ENCODE measurements around the gene MED16.
"Not testable (repeated sequence)": the region's sequence is repeated elsewhere in the genome, so short reads cannot be mapped to it uniquely, and the experiment has no call there.

Gene MED16

GRCh38 chr19:907183-907853 is 14.3 kb upstream of the MED16 start:
- no peak for DNase-seq (ENCODE audit: low spot score)

DNA sequence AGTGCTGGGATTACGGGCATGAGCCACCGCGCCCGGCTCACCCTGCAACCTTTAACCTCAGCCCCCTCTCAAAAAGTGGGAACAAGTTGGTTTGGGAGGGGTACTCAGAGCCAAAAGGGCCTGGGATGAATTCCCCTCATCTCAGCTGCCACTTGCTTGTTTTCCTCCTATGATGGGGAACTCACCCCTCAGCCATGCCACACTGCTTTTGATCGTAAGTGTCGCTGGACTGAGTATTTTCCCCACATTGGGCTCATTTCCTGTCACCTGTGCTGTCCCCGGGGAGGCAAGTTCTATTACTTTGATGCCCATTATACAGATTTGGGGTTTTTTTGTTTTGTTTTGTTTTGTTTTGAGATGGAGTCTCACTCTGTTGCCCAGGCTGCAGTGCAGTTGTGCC is 13.5 kb upstream of the MED16 start:
- no peak for DNase-seq (ENCODE audit: low spot score)

DNA sequence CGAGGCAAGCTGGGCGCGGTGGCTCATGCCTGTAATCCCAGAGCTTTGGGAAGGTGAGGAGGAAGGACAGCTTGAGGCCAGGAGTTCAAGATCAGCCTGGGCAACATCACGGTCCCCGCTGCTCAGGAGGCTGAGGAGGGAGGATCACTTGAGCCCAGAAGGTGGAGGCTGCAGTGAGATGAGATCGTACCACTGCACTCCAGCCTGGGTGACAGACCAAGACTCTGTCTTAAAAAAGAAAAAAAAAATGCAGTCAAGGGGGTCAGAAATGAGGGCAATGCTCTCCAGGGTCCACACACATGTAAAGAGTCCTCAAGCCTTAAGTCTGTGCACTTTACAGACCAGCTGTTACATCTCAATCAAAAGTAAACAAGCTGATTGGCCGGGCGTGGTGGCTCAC is 11.6 kb upstream of the MED16 start:
- DNase-seq (ENCODE audit: low spot score), result no peak

DNA sequence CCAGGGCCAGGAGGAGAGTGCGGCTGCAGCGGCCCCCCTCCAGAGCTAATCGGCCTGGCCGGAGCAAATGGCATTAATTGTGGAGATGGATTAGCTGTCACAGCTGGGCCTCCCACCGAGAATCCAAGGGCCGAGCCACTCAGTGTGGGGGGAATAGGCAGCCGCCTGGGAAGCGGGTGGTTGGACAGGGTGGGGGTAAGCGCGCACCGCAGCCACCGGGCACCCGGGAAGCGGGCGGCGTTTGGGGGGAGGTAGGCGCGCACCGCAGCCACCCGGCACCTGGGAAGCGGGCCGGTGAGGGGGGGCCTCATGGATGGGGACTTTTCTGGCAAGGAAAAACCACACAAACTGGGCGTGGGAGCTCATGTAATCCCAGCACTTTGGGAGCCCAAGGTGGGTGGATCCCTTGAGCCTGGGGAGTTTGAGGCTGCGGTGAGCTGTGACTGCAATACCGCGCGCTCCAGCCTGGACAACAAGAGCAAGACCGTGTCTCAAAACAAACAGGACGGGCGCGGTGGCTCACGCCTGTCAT is 10.3 kb upstream of the MED16 start:
- peak; percentile 80 for DNase-seq (ENCODE audit: low spot score)

DNA sequence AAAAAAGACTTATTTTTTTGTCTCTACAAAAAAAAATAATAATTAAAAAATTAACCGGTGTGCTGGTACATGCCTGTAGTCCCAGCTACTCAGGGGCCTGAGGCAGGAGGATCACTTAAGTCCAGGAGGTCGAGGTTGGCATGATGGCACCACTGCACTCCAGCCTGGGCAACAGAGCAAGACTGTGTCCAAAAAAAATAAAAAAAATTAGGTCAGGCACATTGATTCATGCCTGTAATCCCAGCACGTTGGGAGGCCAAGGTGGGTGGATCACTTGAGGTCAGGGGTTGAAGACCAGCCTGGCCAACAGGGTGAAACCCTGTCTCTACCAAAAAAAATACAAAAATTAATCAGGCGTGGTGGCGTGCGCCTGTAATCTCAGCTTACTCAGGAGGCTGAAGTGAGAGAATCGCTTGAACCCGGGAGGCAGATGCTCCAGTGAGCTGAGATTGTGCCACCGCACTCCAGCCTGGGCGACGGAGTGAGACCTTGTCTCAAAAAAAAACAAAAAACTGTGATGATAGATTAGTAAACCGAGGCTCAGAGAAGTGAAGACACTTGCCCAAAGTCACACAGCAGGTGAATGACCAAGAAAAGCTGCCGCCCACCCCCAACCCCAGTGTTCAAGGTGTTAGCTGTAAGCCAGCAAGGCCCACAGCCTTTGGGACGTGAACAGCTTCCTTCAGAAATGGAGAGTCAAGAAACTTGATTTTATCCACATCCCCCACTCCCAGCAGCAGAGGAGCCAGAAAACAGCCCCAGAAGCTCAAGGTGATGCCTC is 9.6 kb upstream of the MED16 start:
- DNase-seq (ENCODE audit: low spot score), result no peak

- DNase-seq (ENCODE audit: low spot score), result no peak
These were observed 9.0 kb upstream of the MED16 start for GRCh38 chr19:902093-902370.

GRCh38 chr19:901216-902092 is 8.5 kb upstream of the MED16 start:
- DNase-seq (ENCODE audit: low spot score), result no peak

DNA sequence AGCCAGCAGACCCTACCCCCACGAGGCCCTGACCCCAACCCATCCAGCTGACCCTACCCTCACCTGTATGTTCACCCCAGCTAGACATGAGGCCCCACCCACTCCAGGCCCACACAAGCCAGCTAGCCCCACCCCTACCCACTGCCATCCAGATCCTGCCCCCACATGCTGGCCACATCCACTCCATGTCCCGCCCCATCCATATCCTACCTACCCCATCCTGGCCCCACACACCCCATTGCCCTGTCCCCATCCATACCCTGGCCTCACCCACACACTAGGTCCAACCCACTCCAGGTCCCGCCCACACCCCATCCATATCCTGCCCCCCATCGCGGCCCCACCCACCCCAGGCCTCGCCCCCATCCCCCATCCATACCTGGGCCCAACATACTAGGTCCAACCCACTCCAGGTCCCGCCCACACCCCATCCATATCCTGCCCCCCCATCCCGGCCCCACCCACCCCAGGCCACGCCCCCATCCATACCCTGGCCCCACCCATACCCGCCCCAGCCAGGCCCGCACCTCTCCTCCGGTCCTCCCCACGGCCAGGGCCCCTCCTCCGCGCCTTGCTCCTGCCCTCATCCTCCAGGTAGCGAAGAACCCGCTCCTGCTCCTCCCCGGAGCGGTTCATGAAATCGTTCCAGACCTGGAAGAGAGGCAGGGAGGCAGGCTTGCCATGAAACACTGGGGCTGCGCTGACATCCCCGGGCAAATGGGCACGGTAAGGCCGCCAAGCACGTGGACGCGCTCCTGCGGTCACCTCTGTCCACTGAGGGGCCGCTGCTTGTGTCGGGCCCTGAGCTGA is 7.5 kb upstream of the MED16 start:
- peak; percentile 72 for DNase-seq (ENCODE audit: low spot score)

DNA sequence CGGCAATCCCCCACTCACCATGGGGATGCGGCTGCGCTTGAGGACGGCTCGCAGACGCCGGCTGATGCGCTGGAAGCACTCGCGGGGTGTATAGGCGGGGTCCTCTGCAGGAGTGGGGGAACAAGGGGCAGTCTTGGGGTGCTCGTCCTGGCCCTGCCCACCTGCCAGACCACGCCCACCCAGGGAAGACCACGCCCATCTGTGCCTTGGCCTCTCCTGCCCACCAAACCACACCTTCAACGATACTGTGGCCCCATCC is 7.0 kb upstream of the MED16 start:
- no peak for DNase-seq (ENCODE audit: low spot score)

- DNase-seq (ENCODE audit: low spot score), result no peak
These were observed 6.5 kb upstream of the MED16 start for GRCh38 chr19:899336-900042.

DNA sequence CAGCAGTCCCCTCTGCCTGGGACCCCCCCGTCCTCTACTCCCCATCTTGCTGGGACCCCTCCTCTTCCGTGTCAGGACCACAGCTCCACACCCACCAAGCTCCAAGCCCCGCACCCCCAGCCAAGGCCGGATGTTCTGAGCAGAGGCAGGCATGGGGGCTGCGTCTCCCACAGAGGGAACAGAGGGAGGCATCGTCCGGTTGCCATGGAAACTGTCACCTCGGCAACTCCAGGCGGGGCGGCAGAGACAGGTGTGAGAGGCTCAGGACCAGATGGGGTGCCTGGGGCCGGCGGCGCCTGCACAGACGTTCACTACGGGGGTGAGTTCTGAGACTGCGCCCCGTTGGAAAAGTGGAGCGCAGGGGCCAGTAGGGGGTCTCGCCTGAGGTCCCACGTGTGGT is 5.7 kb upstream of the MED16 start:
- DNase-seq (ENCODE audit: low spot score), result peak; percentile 62

DNA sequence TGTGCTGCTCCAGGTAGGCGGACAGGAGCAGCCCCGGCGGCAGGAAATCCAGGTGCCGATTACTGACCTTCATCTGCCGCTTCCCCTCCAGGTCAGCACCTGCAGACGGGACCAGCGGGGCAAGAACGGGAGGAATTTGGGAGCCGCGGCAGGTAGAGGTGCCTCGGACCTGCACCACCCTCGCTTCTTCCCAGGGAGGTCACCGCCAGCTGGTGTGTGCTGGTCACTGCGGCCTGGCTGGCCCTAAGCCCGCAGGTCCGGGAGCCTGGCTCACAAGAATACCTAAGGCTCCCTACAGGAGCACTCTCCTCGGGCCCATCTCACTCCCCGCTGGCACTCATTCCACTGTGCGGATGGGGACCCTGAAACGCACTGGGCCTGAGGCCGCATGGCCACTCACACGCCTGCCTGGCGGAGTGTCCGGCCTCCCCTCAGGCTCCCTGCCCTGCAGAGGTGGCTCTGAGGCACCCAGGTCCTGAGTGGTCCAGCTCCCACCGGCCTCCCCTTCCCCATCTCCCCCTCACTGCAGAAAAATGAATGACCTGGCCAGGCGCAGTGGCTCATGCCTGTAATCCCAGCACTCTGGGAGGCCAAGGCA is 4.6 kb upstream of the MED16 start:
- no peak for DNase-seq (ENCODE audit: low spot score)

- DNase-seq (ENCODE audit: low spot score), result no peak
These were observed 4.0 kb upstream of the MED16 start for GRCh38 chr19:896999-897398.

- DNase-seq (ENCODE audit: low spot score), result no peak
These were observed 3.4 kb upstream of the MED16 start for GRCh38 chr19:896434-896833.

GRCh38 chr19:892243-892893 is 619 bp downstream of the MED16 start:
- no peak for DNase-seq (ENCODE audit: low spot score)

DNA sequence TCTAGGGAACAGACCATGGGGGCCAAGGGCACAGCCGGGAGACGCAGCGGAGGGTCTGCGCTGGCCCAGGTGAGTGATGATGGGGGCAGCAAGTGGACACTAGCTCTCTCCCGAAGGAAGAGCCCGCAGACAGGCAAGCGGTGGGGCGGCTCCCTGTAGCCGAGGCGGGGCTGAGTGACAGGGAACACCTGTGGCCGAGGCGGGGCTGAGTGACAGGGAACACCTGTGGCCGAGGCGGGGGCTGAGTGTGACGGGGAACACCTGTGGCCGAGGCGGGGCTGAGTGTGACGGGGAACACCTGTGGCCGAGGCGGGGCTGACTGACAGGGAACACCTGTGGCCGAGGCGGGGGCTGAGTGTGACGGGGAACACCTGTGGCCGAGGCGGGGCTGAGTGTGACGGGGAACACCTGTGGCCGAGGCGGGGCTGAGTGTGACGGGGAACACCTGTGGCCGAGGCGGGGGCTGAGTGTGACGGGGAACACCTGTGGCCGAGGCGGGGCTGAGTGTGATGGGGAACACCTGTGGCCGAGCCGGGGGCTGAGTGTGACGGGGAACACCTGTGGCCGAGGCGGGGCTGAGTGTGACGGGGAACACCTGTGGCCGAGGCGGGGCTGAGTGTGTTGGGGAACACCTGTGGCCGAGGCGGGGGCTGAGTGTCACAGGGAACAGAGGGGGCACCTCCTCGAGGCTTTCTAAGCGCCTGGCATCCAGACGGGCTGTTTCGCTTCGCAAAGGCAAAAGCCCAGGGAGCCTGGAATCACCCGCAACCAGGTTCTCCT is 1.4 kb downstream of the MED16 start:
- not testable (repeated sequence) for DNase-seq (ENCODE audit: low spot score)

DNA sequence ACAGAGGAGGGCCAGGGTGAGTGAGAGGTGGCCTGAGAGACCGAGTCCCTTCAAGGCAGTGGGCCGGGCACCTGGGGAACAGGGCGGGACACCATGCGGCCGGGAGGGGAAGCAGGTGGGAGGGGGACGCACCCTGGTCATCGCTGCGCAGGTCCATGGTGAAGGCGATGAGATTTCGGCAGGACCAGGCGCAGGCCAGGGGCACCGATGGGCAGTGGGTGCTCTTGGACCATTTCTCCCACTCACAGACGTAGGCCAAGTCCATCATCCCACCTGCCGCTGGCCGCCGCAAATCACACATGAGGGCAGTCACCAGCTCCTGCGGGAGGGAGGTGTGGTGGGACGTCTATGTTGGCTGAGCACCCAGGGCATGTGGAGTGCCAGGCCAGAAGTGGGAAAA is 2.2 kb downstream of the MED16 start:
- DNase-seq (ENCODE audit: low spot score), result no peak

DNA sequence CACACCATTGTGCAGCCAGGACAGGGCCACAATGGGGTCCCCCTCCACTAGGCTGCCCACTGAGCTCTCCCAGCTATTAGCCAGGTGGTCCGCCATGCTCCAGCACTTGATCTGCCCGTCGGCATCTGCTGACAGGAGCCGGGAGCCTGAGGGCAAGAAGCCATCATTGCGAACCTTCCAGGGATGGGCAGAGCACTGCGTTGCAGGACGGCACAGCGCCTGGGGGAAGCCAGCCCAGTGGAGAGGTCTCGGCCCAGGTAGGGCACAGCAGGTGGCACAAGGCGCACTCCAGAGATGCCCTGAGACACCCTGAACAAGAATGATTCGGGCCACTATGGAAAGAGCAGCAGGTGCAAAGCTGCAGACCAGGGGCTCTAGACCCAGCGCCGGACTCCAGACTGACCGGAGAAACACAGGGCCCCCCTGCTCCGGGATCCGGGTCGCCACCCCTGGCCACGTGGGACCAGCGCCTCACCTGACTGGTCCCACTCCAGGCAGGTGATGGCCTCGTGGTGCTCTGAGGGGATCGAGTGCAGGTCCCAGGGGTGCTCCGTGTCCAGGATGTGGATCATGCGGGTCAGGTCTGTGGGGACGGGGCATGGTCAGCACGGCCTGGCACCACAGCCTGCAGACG is 3.2 kb downstream of the MED16 start:
- DNase-seq (ENCODE audit: low spot score), result no peak
